Neuronal stem cell (in vitro differentiated cells): ENCODE measurements around the gene RAB33B.
"Not testable (repeated sequence)": the region's sequence is repeated elsewhere in the genome, so short reads cannot be mapped to it uniquely, and the experiment has no call there.

Experiments used
- DNase-seq: peaks from one replicate; pipeline ENCODE4 v3.0.0-alpha.2; 2013; ENCODE audit warnings: low spot score
- H2AFZ ChIP-seq: one replicate; pipeline ENCODE4 v1.6.1; 2013; ENCODE audit warnings: mild to moderate bottlenecking, low read length, inconsistent platforms
- H2AK5ac ChIP-seq: 2 replicates; pipeline ENCODE4 v1.6.1; 2013; ENCODE audit warnings: low read depth, mild to moderate bottlenecking, inconsistent platforms, low read length, moderate library complexity, mixed read lengths
- H2BK120ac ChIP-seq: 2 replicates; pipeline ENCODE4 v1.6.1; 2013; ENCODE audit warnings: low read depth, mild to moderate bottlenecking, inconsistent platforms, low read length, moderate library complexity, mixed read lengths
- H2BK12ac ChIP-seq: one replicate; pipeline ENCODE4 v1.6.1; 2013; ENCODE audit warnings: low read length, inconsistent platforms
- H2BK15ac ChIP-seq: 2 replicates; pipeline ENCODE4 v1.6.1; 2013; ENCODE audit warnings: mild to moderate bottlenecking, low read length, inconsistent platforms, mixed read lengths
- H2BK5ac ChIP-seq: one replicate; pipeline ENCODE4 v1.6.1; 2013; ENCODE audit warnings: inconsistent platforms, mild to moderate bottlenecking, low read length, moderate library complexity
- H3K14ac ChIP-seq: one replicate; pipeline ENCODE4 v1.6.1; 2013; ENCODE audit warnings: low read length, inconsistent platforms
- H3K18ac ChIP-seq: 2 replicates; pipeline ENCODE4 v1.6.1; 2013; ENCODE audit warnings: low read length, inconsistent platforms
- H3K23ac ChIP-seq: 2 replicates; pipeline ENCODE4 v1.6.1; 2013; ENCODE audit warnings: low read depth, mild to moderate bottlenecking, mixed read lengths, low read length, inconsistent platforms; ENCODE audit not compliant: poor library complexity
- H3K27ac ChIP-seq: replicated peaks from 3 replicates; pipeline ENCODE4 v1.5.1; 2013; ENCODE audit warnings: low read length, inconsistent platforms
- H3K27me3 ChIP-seq, 3 experiments: 2 replicates each; pipeline ENCODE4 v1.6.1; 2013; ENCODE audit warnings: low read length in 3 of 3, mild to moderate bottlenecking in 2 of 3, inconsistent platforms in 1 of 3, low read depth in 1 of 3, mixed read lengths in 1 of 3, moderate library complexity in 1 of 3; ENCODE audit not compliant: control insufficient read depth in 3 of 3, insufficient read depth in 3 of 3
- H3K36me3 ChIP-seq, 2 donors: replicated peaks in 1 of 2; 2 replicates each; pipeline ENCODE4 v1.6.1; 2013; ENCODE audit warnings: low read length in 2 of 2; ENCODE audit not compliant: control insufficient read depth in 2 of 2, insufficient read depth in 2 of 2
- H3K4ac ChIP-seq: 2 replicates; pipeline ENCODE4 v1.6.1; 2013; ENCODE audit warnings: inconsistent platforms, mild to moderate bottlenecking, low read length, moderate library complexity
- H3K4me1 ChIP-seq, 2 donors: 1 replicate in 1 of 2; 2 replicates in 1 of 2; pipeline ENCODE4 v1.6.1; 2013; ENCODE audit warnings: low read length in 2 of 2, low read depth in 1 of 2; ENCODE audit not compliant: control insufficient read depth in 2 of 2, insufficient read depth in 1 of 2
- H3K4me2 ChIP-seq: one replicate; pipeline ENCODE4 v1.6.1; 2013; ENCODE audit warnings: mild to moderate bottlenecking, low read length, inconsistent platforms; ENCODE audit not compliant: insufficient read depth, poor library complexity, severe bottlenecking
- H3K4me3 ChIP-seq, 2 donors: 2 replicates each; pipeline ENCODE4 v1.5.1; 2013; ENCODE audit warnings: low read length in 2 of 2, mild to moderate bottlenecking in 2 of 2, inconsistent platforms in 1 of 2, moderate library complexity in 1 of 2
- H3K79me1 ChIP-seq: one replicate; pipeline ENCODE4 v1.6.1; 2013; ENCODE audit warnings: low read depth, mild to moderate bottlenecking, inconsistent platforms, low read length, moderate library complexity
- H3K9ac ChIP-seq: one replicate; pipeline ENCODE4 v1.6.1; 2013; ENCODE audit warnings: mild to moderate bottlenecking, low read depth, low read length, inconsistent platforms; ENCODE audit not compliant: poor library complexity
- H3K9me3 ChIP-seq, 2 donors: replicated peaks in 1 of 2; 2 replicates each; pipeline versions ENCODE3 to v1.6.1; 2013; ENCODE audit warnings: low read length in 2 of 2, mild to moderate bottlenecking in 2 of 2, inconsistent platforms in 1 of 2, low read depth in 1 of 2, mixed read lengths in 1 of 2, moderate library complexity in 1 of 2; ENCODE audit not compliant: control insufficient read depth in 2 of 2, insufficient read depth in 1 of 2
- H4K8ac ChIP-seq: one replicate; pipeline ENCODE4 v1.6.1; 2013; ENCODE audit warnings: low read depth, mild to moderate bottlenecking, inconsistent platforms, low read length, moderate library complexity
- H4K91ac ChIP-seq: one replicate; pipeline ENCODE4 v1.6.1; 2013; ENCODE audit warnings: low read length, low read depth, mild to moderate bottlenecking, inconsistent platforms; ENCODE audit not compliant: poor library complexity
- WGBS, 2 donors: extraction: QIAGEN DNeasy Blood & Tissue Kit; methylation state at CpG; one replicate each; pipeline ENCODE4 v1.1.7; 2013; ENCODE audit warnings: missing lambda C conversion rate in 2 of 2, mixed read lengths in 1 of 2; ENCODE audit not compliant: insufficient read length in 2 of 2, insufficient replicate concordance in 1 of 2; ENCODE audit errors: extremely low coverage in 2 of 2; 5-methylcytosine and 5-hydroxymethylcytosine counted together

Gene RAB33B

DNA sequence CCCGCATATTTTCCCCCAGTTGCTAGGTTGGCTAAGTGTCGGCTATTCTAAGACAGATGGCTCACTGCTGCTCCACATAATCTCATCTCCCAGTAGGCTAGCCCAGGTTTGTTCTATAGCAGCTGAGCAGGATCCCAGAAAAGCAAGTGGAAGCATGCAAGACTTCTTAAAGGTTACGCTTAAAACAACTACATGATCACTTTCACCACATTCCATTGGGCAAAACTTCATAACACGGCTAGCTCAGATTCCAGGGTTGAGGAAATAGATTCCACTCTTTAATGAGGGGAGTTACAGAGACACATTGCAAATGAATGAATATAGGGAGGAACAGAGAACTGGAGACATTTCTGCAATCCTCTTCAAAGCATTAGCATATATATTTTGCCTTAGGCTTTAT, 12.9 kb upstream of the RAB33B start:
- Histone ChIP-seq H3K4me2 (no peak overlapping the region), H3K14ac (no peak overlapping the region), H2BK12ac (no peak overlapping the region), H3K9ac (no peak overlapping the region), H3K79me1 (no peaks in the 10 kb centered on the region), H3K23ac (no peak overlapping the region), H4K91ac (no peak overlapping the region), H2BK5ac (no peak overlapping the region), H3K27me3 (no peaks in the 10 kb centered on the region), H3K4ac (no peak overlapping the region), H2BK120ac (no peak overlapping the region), H3K9me3 (peaks cover 3 to 28% of the 10 kb centered on the region in 2 donors), H3K18ac (no peak overlapping the region), H2AK5ac (no peak overlapping the region), H3K27ac (no peak overlapping the region), H3K36me3 (peaks cover 0 to 6% of the 10 kb centered on the region in 2 donors), H4K8ac (no peak overlapping the region), H3K4me3 (peak overlapping the region in 1 of 2 donors; percentile 28), H2AFZ (no peak overlapping the region), H2BK15ac (no peak overlapping the region), H3K4me1 (no peaks in the 10 kb centered on the region)
- WGBS, 2 donors: no CpG with 5 or more reads among the region's 4 CpGs
- no peak for DNase-seq

DNA sequence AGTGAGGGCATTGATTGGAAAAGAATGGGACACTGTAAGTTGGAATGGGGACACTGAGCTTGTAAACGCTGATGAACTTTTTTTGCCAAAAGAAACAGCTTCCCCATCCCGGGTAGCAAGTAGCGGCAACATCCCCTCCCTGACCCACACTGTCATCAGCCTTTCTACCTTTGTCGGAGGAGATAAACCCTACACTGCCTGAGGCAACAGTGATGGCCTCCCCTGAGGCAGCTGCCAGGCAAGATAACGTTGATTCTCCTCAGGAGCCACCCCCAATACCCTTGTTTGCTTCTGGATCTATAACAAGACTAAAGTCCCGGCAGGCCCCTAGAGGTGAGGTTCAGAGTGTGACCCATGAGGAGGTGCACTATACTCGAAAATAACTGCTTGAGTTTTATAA, 10.3 kb upstream of the RAB33B start:
- Histone ChIP-seq H3K36me3 (no peaks in the 10 kb centered on the region), H3K4me1 (no peaks in the 10 kb centered on the region), H2BK5ac (no peak overlapping the region), H3K79me1 (no peaks in the 10 kb centered on the region), H3K9me3 (peaks cover 3 to 12% of the 10 kb centered on the region in 2 donors), H3K23ac (no peak overlapping the region), H2BK15ac (no peak overlapping the region), H3K4me3 (no peak overlapping the region), H3K4ac (no peak overlapping the region), H2BK120ac (no peak overlapping the region), H4K8ac (no peak overlapping the region), H2AFZ (no peak overlapping the region), H3K9ac (no peak overlapping the region), H3K14ac (no peak overlapping the region), H3K4me2 (no peak overlapping the region), H3K18ac (no peak overlapping the region), H3K27ac (no peak overlapping the region), H2AK5ac (no peak overlapping the region), H4K91ac (no peak overlapping the region), H3K27me3 (no peaks in the 10 kb centered on the region), H2BK12ac (no peak overlapping the region)
- no CpG with 5 or more reads among the region's 7 CpGs for WGBS, 2 donors
- no peak for DNase-seq

DNA sequence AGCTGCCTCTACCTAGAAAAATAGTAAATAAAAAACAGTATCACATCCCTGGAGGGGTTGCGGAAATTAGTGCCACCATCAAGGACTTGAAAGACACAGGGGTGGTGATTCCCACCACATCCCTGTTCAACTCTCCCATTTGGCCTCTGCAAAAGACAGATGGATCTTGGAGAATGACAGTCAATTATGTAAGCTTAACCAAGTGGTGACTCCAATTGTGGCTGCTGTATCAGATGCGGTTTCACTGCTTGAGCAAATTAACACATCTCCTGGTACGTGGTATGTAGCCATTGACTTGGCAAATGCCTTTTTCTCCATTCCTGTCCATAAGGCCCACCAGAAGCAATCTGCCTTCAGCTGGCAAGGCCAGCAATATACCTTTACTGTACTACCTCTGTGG, 9.0 kb upstream of the RAB33B start:
- not testable (repeated sequence) for H3K18ac ChIP-seq, H3K79me1 ChIP-seq, H2BK120ac ChIP-seq, H3K23ac ChIP-seq, H2BK12ac ChIP-seq, H3K4me1 ChIP-seq, H4K8ac ChIP-seq, DNase-seq, H3K9me3 ChIP-seq, H3K27ac ChIP-seq, H3K9ac ChIP-seq, H2BK15ac ChIP-seq, H4K91ac ChIP-seq, H2AFZ ChIP-seq, H3K27me3 ChIP-seq, H2AK5ac ChIP-seq, H3K36me3 ChIP-seq, H3K4ac ChIP-seq, H3K4me2 ChIP-seq, H3K14ac ChIP-seq, H3K4me3 ChIP-seq, H2BK5ac ChIP-seq
- WGBS, 2 donors: no CpG with 5 or more reads among the region's 3 CpGs

DNA sequence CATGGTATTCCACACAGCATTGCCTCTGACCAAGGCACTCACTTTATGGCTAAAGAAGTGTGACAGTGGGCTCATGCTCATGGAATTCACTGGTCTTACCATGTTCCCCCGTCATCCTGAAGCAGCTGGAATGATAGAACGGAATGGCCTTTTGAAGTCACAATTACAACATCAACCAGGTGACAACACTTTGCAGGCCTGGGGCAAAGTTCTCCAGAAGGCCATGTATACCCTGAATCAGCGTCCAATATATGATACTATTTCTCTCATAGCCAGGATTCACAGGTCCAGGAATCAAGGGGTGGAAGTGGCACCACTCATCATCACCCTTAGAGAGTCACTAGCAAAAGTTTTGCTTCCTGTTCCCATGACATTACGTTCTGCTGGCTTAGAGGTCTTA, 6.8 kb upstream of the RAB33B start:
- not testable (repeated sequence) for H2AFZ ChIP-seq, H3K79me1 ChIP-seq, H3K9me3 ChIP-seq, H4K91ac ChIP-seq, H3K4me1 ChIP-seq, H3K18ac ChIP-seq, H3K14ac ChIP-seq, H2BK5ac ChIP-seq, H3K27me3 ChIP-seq, H3K4me3 ChIP-seq, H3K4ac ChIP-seq, H4K8ac ChIP-seq, H3K4me2 ChIP-seq, H3K9ac ChIP-seq, H2AK5ac ChIP-seq, H2BK120ac ChIP-seq, DNase-seq, H3K27ac ChIP-seq, H2BK15ac ChIP-seq, H2BK12ac ChIP-seq, H3K23ac ChIP-seq, H3K36me3 ChIP-seq
- WGBS, 2 donors: no CpG with 5 or more reads among the region's 4 CpGs
